GM12872 (cell line): ENCODE results near the gene PDGFA.

Experiments used
- TF ChIP-seq, protein P1 (sequence below): IDR thresholded peaks from 3 replicates; pipeline ENCODE4 v1.5.1; 2011; ENCODE audit warnings: low read depth, mild to moderate bottlenecking, low read length, moderate library complexity; ENCODE audit not compliant: insufficient read depth

The PDGFA gene

DNA sequence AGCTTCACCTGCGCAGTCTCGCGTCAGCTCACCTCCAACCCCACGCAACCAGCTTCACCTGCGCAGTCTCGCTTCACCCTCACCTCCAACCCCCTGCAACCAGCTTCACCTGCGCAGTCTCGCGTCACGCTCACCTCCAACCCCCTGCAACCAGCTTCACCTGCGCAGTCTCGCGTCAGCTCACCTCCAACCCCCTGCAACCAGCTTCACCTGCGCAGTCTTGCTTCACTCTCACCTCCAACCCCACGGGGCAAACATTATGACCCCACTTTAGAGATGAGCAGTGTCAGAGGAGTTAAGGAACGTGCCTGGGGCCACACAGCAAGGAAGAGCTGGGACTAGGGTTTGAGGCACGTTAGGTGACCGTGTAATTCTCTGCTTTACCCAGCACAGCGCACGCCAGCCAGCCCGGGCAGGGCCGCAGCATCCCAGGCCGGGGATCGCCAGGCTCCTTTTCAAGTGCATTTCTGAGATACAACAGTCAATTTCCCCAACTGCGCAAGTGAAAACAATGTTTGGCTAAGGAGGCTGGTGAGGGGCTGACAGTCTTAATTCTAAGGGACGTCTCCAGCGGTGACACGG is 22.6 kb upstream of the PDGFA start:
- TF ChIP-seq, protein P1, sequence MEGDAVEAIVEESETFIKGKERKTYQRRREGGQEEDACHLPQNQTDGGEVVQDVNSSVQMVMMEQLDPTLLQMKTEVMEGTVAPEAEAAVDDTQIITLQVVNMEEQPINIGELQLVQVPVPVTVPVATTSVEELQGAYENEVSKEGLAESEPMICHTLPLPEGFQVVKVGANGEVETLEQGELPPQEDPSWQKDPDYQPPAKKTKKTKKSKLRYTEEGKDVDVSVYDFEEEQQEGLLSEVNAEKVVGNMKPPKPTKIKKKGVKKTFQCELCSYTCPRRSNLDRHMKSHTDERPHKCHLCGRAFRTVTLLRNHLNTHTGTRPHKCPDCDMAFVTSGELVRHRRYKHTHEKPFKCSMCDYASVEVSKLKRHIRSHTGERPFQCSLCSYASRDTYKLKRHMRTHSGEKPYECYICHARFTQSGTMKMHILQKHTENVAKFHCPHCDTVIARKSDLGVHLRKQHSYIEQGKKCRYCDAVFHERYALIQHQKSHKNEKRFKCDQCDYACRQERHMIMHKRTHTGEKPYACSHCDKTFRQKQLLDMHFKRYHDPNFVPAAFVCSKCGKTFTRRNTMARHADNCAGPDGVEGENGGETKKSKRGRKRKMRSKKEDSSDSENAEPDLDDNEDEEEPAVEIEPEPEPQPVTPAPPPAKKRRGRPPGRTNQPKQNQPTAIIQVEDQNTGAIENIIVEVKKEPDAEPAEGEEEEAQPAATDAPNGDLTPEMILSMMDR = no peak

DNA sequence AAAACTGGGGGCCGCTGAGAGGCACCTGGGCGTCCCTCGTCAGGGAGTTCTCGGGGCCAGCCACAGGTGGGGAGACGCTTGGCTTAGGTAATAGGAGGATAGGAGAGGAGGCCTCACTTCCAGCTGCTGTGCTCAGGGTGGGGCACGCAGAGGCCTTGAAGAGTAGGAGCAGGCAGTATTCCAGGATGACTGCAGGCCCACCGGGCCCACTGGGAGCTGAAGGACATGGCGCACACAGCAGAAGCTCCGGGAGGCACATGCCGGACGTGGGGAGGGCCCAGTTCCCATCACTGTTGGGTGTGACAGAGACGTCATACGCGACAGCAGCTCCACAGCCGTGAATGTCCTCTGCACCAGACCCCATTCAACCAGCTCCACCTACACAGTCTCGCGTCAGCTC is 22.0 kb upstream of the PDGFA start:
- TF ChIP-seq, protein P1 = no peak

DNA sequence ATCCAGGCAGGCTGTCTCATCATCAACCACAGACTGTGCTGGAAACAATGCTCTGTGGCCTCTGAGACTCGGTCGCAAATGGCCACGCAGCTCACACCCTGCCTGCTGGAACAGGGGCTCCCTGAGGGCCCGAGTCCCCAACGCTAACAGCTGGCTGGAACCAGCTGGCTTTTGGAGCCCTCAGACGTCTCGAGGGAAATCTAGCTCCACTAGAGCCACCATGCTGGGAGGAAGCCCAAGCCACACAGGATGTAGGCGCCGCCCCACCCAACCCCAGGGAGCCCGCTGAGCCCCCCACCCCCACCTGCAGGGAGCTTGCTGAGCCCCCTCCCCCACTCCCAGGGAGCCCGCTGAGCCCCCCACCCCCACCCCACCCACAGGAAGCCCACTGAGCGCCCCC is 21.4 kb upstream of the PDGFA start:
- TF ChIP-seq, protein P1 = no peak

DNA sequence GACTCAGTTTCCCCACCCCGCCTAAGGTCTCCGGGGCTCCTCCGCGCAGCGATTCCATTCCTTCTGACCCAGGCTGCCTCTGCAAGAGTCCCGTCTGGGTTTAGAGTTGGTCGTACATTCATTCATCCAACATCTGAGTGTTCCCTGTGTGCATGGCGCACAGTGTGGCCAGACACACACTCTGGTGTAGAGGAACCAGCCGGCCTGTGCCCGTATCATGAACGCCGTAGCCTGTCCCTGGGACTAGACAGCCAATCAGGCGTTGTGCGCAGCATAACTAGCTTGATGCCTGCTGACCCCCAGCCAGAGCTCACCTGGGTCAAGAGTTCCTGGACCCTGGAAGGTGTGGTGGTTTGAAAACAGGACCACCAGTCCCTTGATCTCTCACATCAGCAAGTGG is 20.9 kb upstream of the PDGFA start:
- TF ChIP-seq, protein P1 = no peak

DNA sequence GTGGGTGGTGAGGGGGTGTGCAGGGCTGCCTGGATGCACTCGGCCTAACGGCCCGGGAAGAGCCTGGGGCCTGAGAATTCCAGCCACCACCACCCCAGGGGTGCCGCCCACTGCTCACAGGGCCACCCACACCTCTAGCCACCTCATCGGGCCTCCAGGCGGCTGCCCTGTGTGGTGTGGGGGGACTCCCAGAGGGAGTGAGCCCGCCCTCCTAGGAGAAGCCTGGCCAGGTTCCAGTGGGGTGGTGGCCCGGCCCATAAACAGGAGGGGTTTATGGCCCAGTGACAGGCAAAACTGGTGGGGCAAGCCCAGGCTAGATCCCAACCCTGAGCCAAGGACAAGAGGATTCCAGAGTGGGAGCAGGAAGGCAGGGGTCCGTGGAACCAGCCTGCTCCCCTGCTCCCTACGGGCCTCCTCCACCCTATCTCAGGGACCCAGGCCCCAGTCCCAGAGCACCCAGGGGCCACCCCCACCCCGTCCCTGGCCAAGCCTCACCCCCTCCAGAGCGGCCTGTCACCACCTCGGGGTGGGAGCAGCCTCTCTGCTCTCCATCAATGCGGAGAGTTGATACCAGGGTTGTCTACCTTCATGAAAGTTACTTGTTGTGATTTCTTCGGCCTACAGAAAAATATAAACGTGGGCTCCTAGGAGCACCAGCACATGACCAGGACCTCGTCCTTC is 20.2 kb upstream of the PDGFA start:
- TF ChIP-seq, protein P1 = no peak

DNA sequence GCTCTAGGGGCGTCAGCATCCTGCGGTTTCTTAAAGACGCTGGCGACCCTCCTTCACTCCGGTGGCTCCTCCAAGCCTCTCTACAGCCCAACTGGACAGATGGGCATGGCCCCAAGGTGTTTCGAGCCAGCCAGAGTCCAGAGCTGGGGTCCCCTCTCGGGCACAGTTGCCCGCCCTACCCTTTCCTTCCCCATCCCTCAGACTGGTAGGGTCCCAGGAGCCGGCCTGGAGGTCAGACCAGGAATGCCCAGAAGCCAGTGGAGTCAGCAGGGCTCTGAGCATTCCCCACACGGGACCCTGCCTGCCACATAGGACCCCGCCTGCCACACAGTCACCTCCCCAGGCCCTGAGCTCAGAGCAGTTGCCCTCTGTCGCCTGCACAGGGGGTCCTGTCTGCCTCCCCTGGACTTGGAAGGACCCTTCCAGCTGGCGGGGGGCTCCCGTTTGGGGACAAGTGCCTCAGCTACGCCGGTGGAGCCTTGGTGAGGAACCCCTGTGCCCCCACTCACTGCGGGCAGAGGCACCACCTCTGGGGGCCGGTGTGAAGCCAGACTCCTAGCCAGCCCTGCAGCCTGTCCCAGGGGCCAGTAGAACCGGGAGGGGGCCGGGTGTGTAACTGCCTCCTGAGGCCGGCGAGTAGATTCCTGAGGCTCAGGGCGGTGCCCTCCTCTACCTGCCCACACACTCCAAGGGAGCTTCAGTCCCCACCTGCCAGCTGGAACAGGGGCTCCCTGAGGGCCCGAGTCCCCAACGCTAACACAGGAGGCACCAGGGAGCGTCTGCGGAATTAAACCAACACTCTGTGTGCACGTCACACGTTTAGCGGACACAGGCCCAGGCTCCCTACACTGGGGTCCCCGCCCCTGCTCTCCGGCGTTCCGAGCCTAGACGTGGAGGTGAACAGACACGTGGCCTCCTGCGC is 19.4 kb upstream of the PDGFA start:
- TF ChIP-seq, protein P1 = no peak

DNA sequence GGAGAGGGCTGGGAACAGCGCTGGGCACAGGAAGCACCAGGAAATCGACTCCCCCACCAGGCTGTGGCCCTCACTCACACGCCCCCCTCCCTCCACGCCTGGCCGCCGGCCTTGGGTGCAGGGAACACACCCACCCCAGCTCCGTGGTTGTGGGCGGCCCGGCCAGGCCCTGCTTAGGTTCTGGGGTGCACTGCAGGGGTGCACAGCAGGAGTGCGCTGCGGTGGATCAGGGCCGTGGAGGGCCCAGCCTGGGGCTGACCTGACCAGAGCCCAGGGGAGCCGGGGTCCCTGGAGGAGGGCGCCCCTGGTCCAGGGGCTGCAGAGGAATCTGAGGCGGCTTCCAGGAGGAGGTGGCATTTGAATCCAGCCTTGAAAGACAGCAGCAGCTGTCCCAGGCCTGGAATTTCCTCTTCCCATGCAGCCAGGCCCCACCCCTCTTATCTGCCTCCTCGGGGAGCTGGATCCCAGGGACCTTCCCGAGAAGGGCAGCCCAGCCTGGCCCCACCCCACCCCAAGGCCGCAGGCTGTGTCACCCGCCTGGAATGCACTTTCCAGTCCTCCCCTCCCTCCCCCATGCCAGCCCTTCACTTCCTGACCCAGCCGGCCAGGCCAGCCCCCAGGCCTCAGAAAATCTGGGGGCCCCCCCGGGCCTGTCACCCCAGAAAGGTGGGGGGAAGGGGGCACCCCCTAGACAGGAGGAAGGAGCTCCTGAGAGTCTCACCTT is 18.4 kb upstream of the PDGFA start:
- TF ChIP-seq, protein P1 = no peak
